ENCODE results near the gene CRYL1. TPM values are rescaled to one million over a fixed set of nuclear protein-coding genes. Genes with fewer than 3 reads are reported as not detected.

The CRYL1 gene
- total and polyA plus RNA-seq, 2 donors (not counting 1 experiment from before 2014, with no cell fraction given), result 6.5 to 15.1 TPM

DNA sequence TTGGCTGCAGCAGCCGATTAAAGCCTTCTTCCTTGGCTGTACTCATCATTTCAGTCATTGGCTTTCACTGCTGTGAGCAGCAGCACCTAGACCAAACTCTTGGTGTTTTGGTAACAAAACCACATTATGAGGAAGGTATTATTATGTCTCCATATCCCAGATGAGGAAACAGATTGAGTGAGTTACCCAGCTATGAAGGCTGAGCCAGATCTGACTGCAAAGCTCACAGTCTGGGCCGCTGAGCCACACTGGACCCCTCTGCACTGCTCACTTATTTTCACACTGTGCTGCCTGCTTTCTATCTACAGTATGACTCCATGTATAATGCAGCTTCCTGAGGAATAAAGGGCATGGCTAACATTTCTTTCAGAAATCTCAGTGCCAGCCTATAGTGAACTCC lies 24.5 kb downstream of the CRYL1 start:
- no peak overlapping the region for H3K27ac ChIP-seq (ENCODE audit: low read length in 2 of 2)
- intact Hi-C loops (cut with micrococcal nuclease), result no loop called here
- DNase-seq (no peak), ATAC-seq (ENCODE audit: low read depth) (no peak)
- H3K9ac ChIP-seq (ENCODE audit: low read length), result no peak overlapping the region
- peaks cover 0 to 4% (median 3%) of the 10 kb centered on the region in 3 donors for H3K9me3 ChIP-seq (ENCODE audit: control extremely low read depth in 1 of 3, control insufficient read depth in 2 of 3, insufficient read depth in 1 of 3, low read length in 2 of 3)
- no peak overlapping the region for H3K4me3 ChIP-seq (ENCODE audit: control extremely low read depth in 1 of 5, extremely low read depth in 1 of 5, insufficient read depth in 1 of 5, low read depth in 2 of 5, low read length in 4 of 5)
- ChIA-PET POLR2A (no interaction called here), CTCF (interaction anchor here (0.9 to 1.3 kb wide), 3 partner anchors 8 to 424 kb away, joined by 4 to 5 read pairs (median 4); no protein-coding TSS in a partner anchor)
- no peak overlapping the region for H2AFZ ChIP-seq (ENCODE audit: insufficient read depth, low read depth, low read length, poor library complexity, severe bottlenecking)
- WGBS (ENCODE audit: insufficient coverage), result 100% methylated on average over 1 of the region's 2 CpGs
- H3K4me3 Mint-ChIP-seq, result no peak overlapping the region
- TF ChIP-seq EZH2 (IDR thresholded peaks at IDR 0.05; ENCODE audit: borderline replicate concordance, insufficient read depth, low read depth, low read length, poor library complexity, severe bottlenecking), result no peak
- TF ChIP-seq, protein P1, sequence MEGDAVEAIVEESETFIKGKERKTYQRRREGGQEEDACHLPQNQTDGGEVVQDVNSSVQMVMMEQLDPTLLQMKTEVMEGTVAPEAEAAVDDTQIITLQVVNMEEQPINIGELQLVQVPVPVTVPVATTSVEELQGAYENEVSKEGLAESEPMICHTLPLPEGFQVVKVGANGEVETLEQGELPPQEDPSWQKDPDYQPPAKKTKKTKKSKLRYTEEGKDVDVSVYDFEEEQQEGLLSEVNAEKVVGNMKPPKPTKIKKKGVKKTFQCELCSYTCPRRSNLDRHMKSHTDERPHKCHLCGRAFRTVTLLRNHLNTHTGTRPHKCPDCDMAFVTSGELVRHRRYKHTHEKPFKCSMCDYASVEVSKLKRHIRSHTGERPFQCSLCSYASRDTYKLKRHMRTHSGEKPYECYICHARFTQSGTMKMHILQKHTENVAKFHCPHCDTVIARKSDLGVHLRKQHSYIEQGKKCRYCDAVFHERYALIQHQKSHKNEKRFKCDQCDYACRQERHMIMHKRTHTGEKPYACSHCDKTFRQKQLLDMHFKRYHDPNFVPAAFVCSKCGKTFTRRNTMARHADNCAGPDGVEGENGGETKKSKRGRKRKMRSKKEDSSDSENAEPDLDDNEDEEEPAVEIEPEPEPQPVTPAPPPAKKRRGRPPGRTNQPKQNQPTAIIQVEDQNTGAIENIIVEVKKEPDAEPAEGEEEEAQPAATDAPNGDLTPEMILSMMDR (IDR thresholded peaks at IDR 0.05), result no peak
- no peaks in the 10 kb centered on the region for H3K27me3 ChIP-seq (replicated peaks in 1 of 4; ENCODE audit: control extremely low read depth in 1 of 4, control insufficient read depth in 3 of 4, insufficient read depth in 4 of 4, low read length in 3 of 4)
- H3K36me3 ChIP-seq (replicated peaks in 1 of 2; ENCODE audit: control extremely low read depth in 1 of 2, control insufficient read depth in 1 of 2, extremely low read depth in 1 of 2, insufficient read depth in 2 of 2, low read length in 1 of 2), result no peaks in the 10 kb centered on the region
- H3K4me2 ChIP-seq (replicated peaks; ENCODE audit: low read depth, low read length, poor library complexity, severe bottlenecking), result no peak overlapping the region
- H4K20me1 ChIP-seq (ENCODE audit: control insufficient read depth, insufficient read depth, low read length, poor library complexity, severe bottlenecking), result no peaks in the 10 kb centered on the region
- no peaks in the 10 kb centered on the region for H3K4me1 Mint-ChIP-seq
- H3K79me2 ChIP-seq (ENCODE audit: control insufficient read depth, insufficient read depth, low read length), result no peaks in the 10 kb centered on the region
- H3K9me3 Mint-ChIP-seq (ENCODE audit: insufficient read depth), result peaks cover 5% of the 10 kb centered on the region
- no peaks in the 10 kb centered on the region for H3K27me3 Mint-ChIP-seq
- no peak overlapping the region for H3K27ac Mint-ChIP-seq
- H3K4me1 ChIP-seq (ENCODE audit: control insufficient read depth in 2 of 2, insufficient read depth in 2 of 2, low read length in 2 of 2), result no peaks in the 10 kb centered on the region

DNA sequence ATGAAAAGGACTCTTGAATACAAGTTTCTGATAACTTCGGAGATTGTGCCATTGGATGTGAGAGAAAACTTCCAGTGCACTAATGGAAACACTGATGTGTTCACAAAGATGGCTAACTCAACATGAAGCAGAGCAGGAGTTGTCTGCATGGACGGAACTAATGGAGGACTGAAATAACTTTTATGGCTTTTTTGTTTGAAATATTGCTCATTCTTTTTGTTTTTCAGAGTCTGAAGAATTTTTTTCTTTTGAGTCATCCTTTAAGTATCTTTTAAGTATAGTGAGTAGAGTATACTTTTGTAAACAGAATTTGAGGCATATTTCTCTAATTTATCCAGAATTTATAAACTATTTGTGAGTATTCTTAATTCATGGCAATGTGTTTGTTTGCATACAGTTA lies 25.7 kb downstream of the CRYL1 start:
- CTCF ChIA-PET, result interaction anchor here (0.9 kb wide), 1 partner anchor 425 kb away, joined by 5 read pairs; no protein-coding TSS in a partner anchor

More for the DNA sequence above, 25.7 kb downstream of the CRYL1 start:
- TF ChIP-seq EZH2 (IDR thresholded peaks at IDR 0.05; ENCODE audit: borderline replicate concordance, insufficient read depth, low read depth, low read length, poor library complexity, severe bottlenecking), result no peak
- TF ChIP-seq, protein P1 (IDR thresholded peaks at IDR 0.05), result no peak
- H3K4me3 Mint-ChIP-seq, result no peak overlapping the region
- H3K27ac ChIP-seq (ENCODE audit: low read length in 2 of 2), result no peak overlapping the region
- ATAC-seq (ENCODE audit: low read depth) (no peak), DNase-seq (no peak)
- H3K27ac Mint-ChIP-seq, result no peak overlapping the region
- no peaks in the 10 kb centered on the region for H3K27me3 Mint-ChIP-seq
- 100% methylated on average over 2 of the region's 2 CpGs for WGBS (ENCODE audit: insufficient coverage)
- H3K9me3 ChIP-seq (ENCODE audit: control extremely low read depth in 1 of 3, control insufficient read depth in 2 of 3, insufficient read depth in 1 of 3, low read length in 2 of 3), result peaks cover 0 to 4% (median 3%) of the 10 kb centered on the region in 3 donors
- no peaks in the 10 kb centered on the region for H3K27me3 ChIP-seq (replicated peaks in 1 of 4; ENCODE audit: control extremely low read depth in 1 of 4, control insufficient read depth in 3 of 4, insufficient read depth in 4 of 4, low read length in 3 of 4)
- peaks cover 5% of the 10 kb centered on the region for H3K9me3 Mint-ChIP-seq (ENCODE audit: insufficient read depth)
- intact Hi-C loops (cut with micrococcal nuclease), result loop anchor here (10.0 kb wide), 1 partner anchor 975 kb away; no protein-coding TSS in a partner anchor
- no peak overlapping the region for H3K4me3 ChIP-seq (ENCODE audit: control extremely low read depth in 1 of 5, extremely low read depth in 1 of 5, insufficient read depth in 1 of 5, low read depth in 2 of 5, low read length in 4 of 5)
- peaks cover 4 to 5% of the 10 kb centered on the region in 2 donors for H3K4me1 ChIP-seq (ENCODE audit: control insufficient read depth in 2 of 2, insufficient read depth in 2 of 2, low read length in 2 of 2)
- H3K4me1 Mint-ChIP-seq, result no peaks in the 10 kb centered on the region
- H3K36me3 ChIP-seq (replicated peaks in 1 of 2; ENCODE audit: control extremely low read depth in 1 of 2, control insufficient read depth in 1 of 2, extremely low read depth in 1 of 2, insufficient read depth in 2 of 2, low read length in 1 of 2), result no peaks in the 10 kb centered on the region
- no peaks in the 10 kb centered on the region for H3K79me2 ChIP-seq (ENCODE audit: control insufficient read depth, insufficient read depth, low read length)
- H4K20me1 ChIP-seq (ENCODE audit: control insufficient read depth, insufficient read depth, low read length, poor library complexity, severe bottlenecking), result no peaks in the 10 kb centered on the region
- H2AFZ ChIP-seq (ENCODE audit: insufficient read depth, low read depth, low read length, poor library complexity, severe bottlenecking), result no peak overlapping the region
- H3K9ac ChIP-seq (ENCODE audit: low read length), result no peak overlapping the region
- no peak overlapping the region for H3K4me2 ChIP-seq (replicated peaks; ENCODE audit: low read depth, low read length, poor library complexity, severe bottlenecking)
- POLR2A ChIA-PET, result interaction anchor here (0.7 kb wide), 1 partner anchor 25 kb away, joined by 3 read pairs; the partner anchor contains the start of gene CRYL1
